Type B pancreatic cell (in vitro differentiated cells): ENCODE results near the gene TDRD1. TPM values are rescaled to one million over a fixed set of nuclear protein-coding genes. Genes with fewer than 3 reads are reported as not detected.

ENCODE experiments used
- DNase-seq: peaks from one replicate; pipeline ENCODE4 v3.0.0; 2021; ENCODE audit warnings: mixed read lengths; ENCODE audit not compliant: unreplicated experiment; ENCODE audit errors: extremely low spot score
- H3K27ac Mint-ChIP-seq: 2 replicates; pipeline ENCODE4 v1.8.0; 2021; ENCODE audit warnings: mild to moderate bottlenecking, mixed read lengths
- H3K27me3 Mint-ChIP-seq: 2 replicates; pipeline ENCODE4 v1.8.0; 2021; ENCODE audit warnings: mixed read lengths
- H3K36me3 Mint-ChIP-seq: 2 replicates; pipeline ENCODE4 v1.8.0; 2021; ENCODE audit warnings: mixed read lengths
- H3K4me1 Mint-ChIP-seq: one replicate; pipeline ENCODE4 v1.8.0; 2021; ENCODE audit warnings: mixed read lengths; ENCODE audit not compliant: unreplicated experiment
- H3K4me3 Mint-ChIP-seq: 2 replicates; pipeline ENCODE4 v1.8.0; 2021; ENCODE audit warnings: mild to moderate bottlenecking, mixed read lengths
- H3K9me3 Mint-ChIP-seq: 2 replicates; pipeline ENCODE4 v1.8.0; 2021; ENCODE audit warnings: mixed read lengths
- total RNA-seq: library from RNA; stranded (reverse); gene quantifications from 2 replicates; pipeline ENCODE4 v1.2.1, GENCODE V29; 2021; ENCODE audit warnings: low replicate concordance
- TF ChIP-seq, protein P1 (sequence below): fragments of 200-600 bp; sonication (generic); conservative IDR thresholded peaks from 2 replicates; pipeline ENCODE4 v1.5.0; 2021; ENCODE audit warnings: antibody characterized with exemption, mild to moderate bottlenecking

The TDRD1 gene
- total RNA-seq, 1 donor from 2014 or later: not detected

DNA sequence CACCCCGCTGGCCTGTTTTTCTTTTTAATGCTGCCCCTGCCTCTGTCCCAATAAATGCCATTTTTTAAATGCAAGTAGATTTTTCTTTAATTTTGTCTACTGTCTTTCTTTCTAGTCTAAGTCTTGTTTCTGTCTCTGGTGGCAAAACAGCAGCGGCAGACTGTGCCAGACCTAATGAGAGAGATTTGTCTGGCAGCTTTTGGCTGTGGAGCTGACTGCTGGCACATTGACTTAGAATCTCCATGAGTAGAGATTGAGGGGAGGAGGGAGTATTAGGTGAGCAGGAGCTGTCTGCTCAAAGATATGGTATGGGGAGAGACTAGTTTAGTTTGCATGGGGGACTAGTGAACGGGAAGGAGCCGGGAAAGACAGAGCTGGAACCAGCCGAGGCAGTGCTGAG lies 72.9 kb downstream of the TDRD1 start:
- Mint-ChIP-seq H3K4me3 (no peak overlapping the region), H3K27ac (no peak overlapping the region), H3K27me3 (no peaks in the 10 kb centered on the region), H3K9me3 (peaks cover 9% of the 10 kb centered on the region), H3K36me3 (no peaks in the 10 kb centered on the region), H3K4me1 (peaks cover 13% of the 10 kb centered on the region)
- TF ChIP-seq, protein P1, sequence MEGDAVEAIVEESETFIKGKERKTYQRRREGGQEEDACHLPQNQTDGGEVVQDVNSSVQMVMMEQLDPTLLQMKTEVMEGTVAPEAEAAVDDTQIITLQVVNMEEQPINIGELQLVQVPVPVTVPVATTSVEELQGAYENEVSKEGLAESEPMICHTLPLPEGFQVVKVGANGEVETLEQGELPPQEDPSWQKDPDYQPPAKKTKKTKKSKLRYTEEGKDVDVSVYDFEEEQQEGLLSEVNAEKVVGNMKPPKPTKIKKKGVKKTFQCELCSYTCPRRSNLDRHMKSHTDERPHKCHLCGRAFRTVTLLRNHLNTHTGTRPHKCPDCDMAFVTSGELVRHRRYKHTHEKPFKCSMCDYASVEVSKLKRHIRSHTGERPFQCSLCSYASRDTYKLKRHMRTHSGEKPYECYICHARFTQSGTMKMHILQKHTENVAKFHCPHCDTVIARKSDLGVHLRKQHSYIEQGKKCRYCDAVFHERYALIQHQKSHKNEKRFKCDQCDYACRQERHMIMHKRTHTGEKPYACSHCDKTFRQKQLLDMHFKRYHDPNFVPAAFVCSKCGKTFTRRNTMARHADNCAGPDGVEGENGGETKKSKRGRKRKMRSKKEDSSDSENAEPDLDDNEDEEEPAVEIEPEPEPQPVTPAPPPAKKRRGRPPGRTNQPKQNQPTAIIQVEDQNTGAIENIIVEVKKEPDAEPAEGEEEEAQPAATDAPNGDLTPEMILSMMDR: no peak
- DNase-seq: no peak

- no peak for DNase-seq
- H3K36me3 Mint-ChIP-seq: no peaks in the 10 kb centered on the region
- peaks cover 9% of the 10 kb centered on the region for H3K9me3 Mint-ChIP-seq
- no peak overlapping the region for H3K4me3 Mint-ChIP-seq
- peaks cover 17% of the 10 kb centered on the region for H3K4me1 Mint-ChIP-seq
- no peak overlapping the region for H3K27ac Mint-ChIP-seq
- H3K27me3 Mint-ChIP-seq: no peaks in the 10 kb centered on the region
- TF ChIP-seq, protein P1: no peak
Measured at GRCh38 chr10:114252883-114253282, 73.7 kb downstream of the TDRD1 start.

DNA sequence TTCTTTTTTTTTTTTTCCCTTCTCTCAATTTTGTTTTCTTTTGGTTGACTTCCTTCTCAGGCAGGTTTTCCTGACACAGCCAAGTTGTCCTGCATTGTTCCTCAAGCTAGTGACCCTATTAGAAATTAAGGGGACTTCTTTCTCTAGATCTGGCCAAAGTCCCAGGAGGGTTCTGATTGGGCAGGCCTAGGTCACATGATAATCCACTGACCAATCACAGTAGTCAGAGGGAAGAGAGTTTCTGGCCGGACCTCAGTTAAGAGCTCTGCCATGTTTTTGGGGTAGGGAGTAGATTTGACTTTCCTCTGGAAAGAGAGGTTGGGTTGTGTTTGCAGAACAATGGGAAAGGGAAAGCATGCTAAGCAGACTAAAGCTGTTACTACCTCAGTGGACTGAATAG lies 76.1 kb downstream of the TDRD1 start:
- no peaks in the 10 kb centered on the region for H3K27me3 Mint-ChIP-seq
- no peaks in the 10 kb centered on the region for H3K36me3 Mint-ChIP-seq
- TF ChIP-seq, protein P1: no peak
- no peak overlapping the region for H3K27ac Mint-ChIP-seq
- H3K9me3 Mint-ChIP-seq: peaks cover 9% of the 10 kb centered on the region
- H3K4me1 Mint-ChIP-seq: peaks cover 20% of the 10 kb centered on the region
- no peak for DNase-seq
- no peak overlapping the region for H3K4me3 Mint-ChIP-seq

DNA sequence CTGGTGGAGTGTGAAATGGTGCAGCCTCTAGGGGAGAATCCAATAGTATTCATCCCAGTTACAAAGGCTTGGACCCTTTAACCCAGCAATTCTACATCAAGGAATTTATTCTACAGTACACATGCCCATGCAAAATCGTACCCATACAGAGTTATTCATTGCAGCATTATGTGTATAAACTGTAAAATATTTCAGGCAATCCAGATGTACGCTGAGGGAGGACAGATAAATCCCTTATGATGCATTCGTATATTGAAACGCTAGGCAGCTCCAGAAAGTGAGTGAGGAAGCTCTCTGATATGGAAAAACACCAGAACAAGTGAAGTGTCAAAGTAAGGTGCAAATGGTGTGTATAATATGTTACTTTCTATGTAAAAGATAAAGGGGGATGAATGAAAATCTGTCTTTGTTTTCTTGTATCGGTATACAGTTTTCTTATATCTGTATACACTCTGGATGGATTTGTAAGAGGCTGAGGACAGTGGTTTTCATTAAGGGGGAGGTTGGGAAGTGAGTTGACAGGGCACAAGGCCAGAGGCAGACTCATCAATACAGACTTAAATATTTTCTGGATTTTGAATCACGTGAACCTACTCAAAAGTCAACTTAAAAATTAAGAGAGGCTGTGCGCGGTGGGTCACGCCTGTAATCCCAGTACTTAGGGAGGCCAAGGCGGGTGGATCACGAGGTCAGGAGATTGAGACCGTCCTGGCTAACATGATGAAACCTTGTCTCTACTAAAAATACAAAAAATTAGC lies 77.0 kb downstream of the TDRD1 start:
- Mint-ChIP-seq H3K36me3 (no peaks in the 10 kb centered on the region), H3K4me1 (peaks cover 20% of the 10 kb centered on the region), H3K27me3 (no peaks in the 10 kb centered on the region)

DNA sequence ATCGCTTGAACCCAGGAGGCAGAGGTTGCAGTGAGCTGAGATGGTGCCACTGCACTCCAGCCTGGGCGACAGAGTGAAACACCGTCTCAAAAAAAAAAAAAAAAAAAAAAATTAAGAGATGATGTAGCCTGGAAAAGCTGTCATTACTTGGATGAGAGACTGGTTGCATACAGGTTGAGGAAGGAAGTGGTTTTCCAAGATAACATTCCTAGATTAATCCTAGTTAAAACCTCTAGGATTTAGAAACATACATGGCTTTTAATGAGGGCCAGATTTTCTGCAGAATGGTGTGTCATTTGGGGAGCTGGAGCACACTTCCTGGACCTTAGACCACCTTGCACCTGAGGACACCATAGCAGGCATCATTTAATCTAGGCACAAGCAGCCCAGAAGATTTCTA lies 77.7 kb downstream of the TDRD1 start:
- TF ChIP-seq, protein P1: no peak
- Mint-ChIP-seq H3K27me3 (no peaks in the 10 kb centered on the region), H3K36me3 (peaks cover 3% of the 10 kb centered on the region), H3K4me3 (no peak overlapping the region), H3K27ac (no peak overlapping the region), H3K9me3 (peaks cover 9% of the 10 kb centered on the region), H3K4me1 (peaks cover 20% of the 10 kb centered on the region)
- DNase-seq: no peak

More for the DNA sequence above, 77.0 kb downstream of the TDRD1 start:
- no peak for DNase-seq
- TF ChIP-seq, protein P1: no peak
- H3K27ac Mint-ChIP-seq: no peak overlapping the region
- no peak overlapping the region for H3K4me3 Mint-ChIP-seq
- H3K9me3 Mint-ChIP-seq: peaks cover 9% of the 10 kb centered on the region
